ES-I3 (cell line): ENCODE measurements around the gene NR6A1.
A peak's percentile ranks its signal among the peaks of the same experiment; 100 is the strongest.

Experiments used
- H3K36me3 ChIP-seq: 2 replicates; pipeline ENCODE4 v1.6.1; 2013; ENCODE audit warnings: mild to moderate bottlenecking, low read length, control low read depth, moderate library complexity; ENCODE audit not compliant: insufficient read depth
- H3K4me1 ChIP-seq: 2 replicates; pipeline ENCODE4 v1.6.1; 2013; ENCODE audit warnings: mild to moderate bottlenecking, control low read depth, low read length; ENCODE audit not compliant: insufficient read depth
- H3K9ac ChIP-seq: 2 replicates; pipeline ENCODE4 v1.6.1; 2013; ENCODE audit warnings: low read depth, mild to moderate bottlenecking, low read length, moderate library complexity
- H3K9me3 ChIP-seq: 2 replicates; pipeline ENCODE4 v1.6.1; 2013; ENCODE audit warnings: mild to moderate bottlenecking, low read length, moderate library complexity; ENCODE audit not compliant: control insufficient read depth, insufficient read depth

The NR6A1 gene

GRCh38 chr9:124598048-124598447 lies 173.1 kb downstream of the NR6A1 start:
- no peaks in the 10 kb centered on the region for H3K36me3 ChIP-seq
- H3K9me3 ChIP-seq = no peaks in the 10 kb centered on the region
- H3K4me1 ChIP-seq = peaks cover 32% of the 10 kb centered on the region
- no peak overlapping the region for H3K9ac ChIP-seq

GRCh38 chr9:124596172-124596839 lies 174.8 kb downstream of the NR6A1 start:
- no peaks in the 10 kb centered on the region for H3K36me3 ChIP-seq
- H3K9ac ChIP-seq = no peak overlapping the region; the same call in 1 of the 2 replicates
- H3K4me1 ChIP-seq = peaks cover 50% of the 10 kb centered on the region
- H3K9me3 ChIP-seq = no peaks in the 10 kb centered on the region

DNA sequence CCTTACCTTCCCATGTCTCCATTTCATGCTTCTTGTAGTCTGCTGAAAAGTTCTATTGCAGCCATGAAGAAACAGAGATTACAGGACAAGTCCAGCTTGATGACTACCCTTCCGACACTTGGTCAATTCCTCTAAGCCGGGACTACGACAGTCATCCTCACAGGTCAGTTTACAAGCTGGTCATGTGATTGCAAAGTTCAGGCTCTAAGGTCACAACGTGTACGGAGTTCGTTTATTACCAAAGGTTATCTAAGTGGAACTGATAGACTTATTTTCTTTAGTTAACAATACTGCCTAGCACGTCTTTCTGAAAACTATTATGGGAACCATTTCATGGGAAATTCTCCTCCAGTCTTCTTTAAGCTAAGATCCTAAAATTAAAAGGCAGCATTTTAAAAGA lies 175.4 kb downstream of the NR6A1 start:
- Histone ChIP-seq H3K9me3 (no peaks in the 10 kb centered on the region), H3K9ac (peak overlapping the region; percentile 37), H3K36me3 (no peaks in the 10 kb centered on the region), H3K4me1 (peaks cover 56% of the 10 kb centered on the region)

DNA sequence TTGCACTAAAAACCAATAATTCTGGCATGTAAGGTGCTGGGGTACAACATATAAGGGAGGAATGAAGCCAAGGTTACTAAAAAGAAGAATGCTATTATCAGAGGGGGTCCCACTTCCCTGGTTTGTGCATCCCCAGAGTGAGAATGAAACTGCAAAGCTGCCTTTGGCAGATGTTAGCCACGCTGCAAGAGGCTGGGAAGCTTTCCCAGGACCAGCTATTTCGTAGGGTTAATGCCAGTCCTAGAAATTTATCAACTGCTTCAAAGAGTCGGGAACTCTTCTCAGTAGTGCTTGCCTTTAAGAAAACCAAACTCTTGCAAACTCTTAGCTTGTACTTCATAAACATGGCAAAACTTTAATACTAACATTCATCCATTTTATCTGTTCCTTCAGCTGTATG lies 176.4 kb downstream of the NR6A1 start:
- H3K36me3 ChIP-seq = no peaks in the 10 kb centered on the region
- H3K9me3 ChIP-seq = no peaks in the 10 kb centered on the region
- H3K4me1 ChIP-seq = peaks cover 64% of the 10 kb centered on the region
- peak overlapping the region; percentile 47 for H3K9ac ChIP-seq

DNA sequence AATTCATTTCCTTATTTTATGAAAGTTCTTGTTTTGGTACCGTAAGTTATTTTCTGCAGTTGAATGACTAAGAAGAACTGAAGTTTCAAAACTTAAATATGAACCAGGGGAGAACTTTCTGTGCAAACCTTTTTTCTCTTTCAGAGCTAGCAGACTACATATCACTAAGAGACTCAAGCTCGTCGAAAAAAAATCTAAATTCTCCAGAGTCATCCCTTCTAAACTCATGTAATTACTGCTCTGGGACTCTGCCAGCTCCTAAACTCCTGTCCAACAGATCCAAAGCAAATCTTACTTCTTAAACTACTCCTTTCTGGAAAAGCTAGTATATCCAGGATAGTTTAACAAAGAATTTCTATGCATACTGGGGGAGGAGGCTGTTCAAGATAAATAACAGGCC lies 176.9 kb downstream of the NR6A1 start:
- no peaks in the 10 kb centered on the region for H3K9me3 ChIP-seq
- H3K36me3 ChIP-seq = no peaks in the 10 kb centered on the region
- peak overlapping the region; percentile 47 for H3K9ac ChIP-seq
- H3K4me1 ChIP-seq = peaks cover 64% of the 10 kb centered on the region

DNA sequence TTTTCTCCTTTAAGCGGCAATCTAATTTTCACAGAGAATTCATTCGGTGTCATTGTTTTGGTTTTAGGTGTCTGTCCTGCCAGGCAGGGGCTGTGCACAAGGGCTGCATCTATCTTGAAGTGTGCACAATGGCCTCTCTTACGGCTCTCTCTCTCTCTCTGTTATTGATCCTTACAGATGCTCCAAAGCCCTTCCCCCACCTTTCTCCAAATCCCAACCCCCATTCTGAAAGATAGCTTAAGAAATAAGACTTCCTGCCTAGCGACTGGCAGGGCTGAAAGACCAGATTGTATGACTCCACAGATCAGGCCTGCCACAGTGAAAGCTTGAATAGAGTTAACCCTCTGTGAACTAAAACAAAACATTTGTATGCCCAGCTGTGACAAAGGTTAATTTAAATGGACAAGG lies 177.5 kb downstream of the NR6A1 start:
- peak overlapping the region; percentile 47 for H3K9ac ChIP-seq

GRCh38 chr9:124593200-124593599 lies 177.9 kb downstream of the NR6A1 start:
- H3K9me3 ChIP-seq = no peaks in the 10 kb centered on the region
- peak overlapping the region; percentile 47 for H3K9ac ChIP-seq
- H3K4me1 ChIP-seq = peaks cover 60% of the 10 kb centered on the region
- no peaks in the 10 kb centered on the region for H3K36me3 ChIP-seq

More for the DNA sequence above, 177.5 kb downstream of the NR6A1 start:
- H3K36me3 ChIP-seq = no peaks in the 10 kb centered on the region
- H3K4me1 ChIP-seq = peaks cover 62% of the 10 kb centered on the region
- H3K9me3 ChIP-seq = no peaks in the 10 kb centered on the region

DNA sequence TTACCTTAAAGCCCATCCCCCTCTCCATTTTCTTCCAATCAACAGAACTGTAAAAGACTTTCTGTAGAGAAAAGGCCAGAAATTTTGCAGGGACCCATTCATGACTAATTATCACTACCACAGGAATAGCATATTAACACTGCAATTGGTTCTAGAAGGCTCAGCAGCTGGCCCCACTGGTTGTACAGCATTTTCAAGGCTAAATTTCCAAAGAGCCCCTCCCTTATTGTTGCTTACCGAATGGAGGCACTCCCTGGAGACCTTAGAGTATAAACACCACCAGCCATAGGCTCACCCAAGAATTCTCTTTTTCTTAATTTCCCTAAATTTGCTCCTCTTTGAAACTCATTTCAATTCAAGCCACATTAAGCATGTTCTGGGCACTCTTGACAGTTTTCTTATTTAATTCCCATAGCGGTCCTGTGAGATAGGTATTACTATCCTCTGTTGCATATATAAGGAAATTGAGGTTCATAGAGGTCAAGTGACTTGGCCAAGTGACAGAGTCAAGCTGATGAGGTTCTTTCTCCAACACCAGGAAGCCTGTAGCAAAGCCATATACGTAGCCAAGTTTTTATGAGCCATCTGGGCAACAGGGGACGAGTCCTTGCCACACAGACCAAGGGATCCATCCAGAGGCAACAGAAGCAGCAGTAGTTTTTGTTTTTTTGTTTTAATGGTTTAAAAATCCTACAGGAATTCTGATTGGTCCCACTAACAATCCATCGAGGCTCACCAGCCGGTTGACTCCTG lies 180.0 kb downstream of the NR6A1 start:
- Histone ChIP-seq H3K4me1 (peaks cover 58% of the 10 kb centered on the region), H3K9ac (no peak overlapping the region), H3K9me3 (no peaks in the 10 kb centered on the region), H3K36me3 (no peaks in the 10 kb centered on the region)

DNA sequence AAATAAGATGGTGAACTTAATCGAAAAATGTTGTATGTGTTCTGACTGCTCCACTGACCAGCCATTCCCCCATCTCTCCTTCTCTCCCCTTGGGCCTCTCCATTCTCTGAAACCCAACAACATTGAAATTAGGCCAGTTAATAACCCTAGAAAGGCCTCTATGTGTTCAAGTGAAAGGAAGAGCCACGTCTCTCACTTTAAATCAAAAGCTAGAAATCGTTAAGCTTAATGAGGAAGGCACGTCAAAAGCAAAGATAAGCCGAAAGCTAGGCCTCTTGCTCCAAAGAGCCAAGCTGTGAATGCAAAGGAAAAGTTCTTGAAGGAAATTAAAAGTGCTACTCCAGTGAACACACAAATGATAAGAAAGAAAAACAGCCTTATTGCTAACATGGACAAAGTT lies 186.5 kb downstream of the NR6A1 start:
- Histone ChIP-seq H3K9me3 (no peaks in the 10 kb centered on the region; the same call in 1 of the 2 replicates), H3K36me3 (no peaks in the 10 kb centered on the region), H3K4me1 (peaks cover 8% of the 10 kb centered on the region), H3K9ac (no peak overlapping the region)

GRCh38 chr9:124583134-124583533 lies 188.0 kb downstream of the NR6A1 start:
- H3K9me3 ChIP-seq = no peaks in the 10 kb centered on the region; the same call in 1 of the 2 replicates
- peaks cover 8% of the 10 kb centered on the region for H3K4me1 ChIP-seq
- H3K9ac ChIP-seq = no peak overlapping the region
- no peaks in the 10 kb centered on the region for H3K36me3 ChIP-seq

- Histone ChIP-seq H3K36me3 (no peaks in the 10 kb centered on the region), H3K9ac (no peak overlapping the region), H3K9me3 (no peaks in the 10 kb centered on the region; the same call in 1 of the 2 replicates), H3K4me1 (no peaks in the 10 kb centered on the region)
Observed at GRCh38 chr9:124580186-124580585, 190.9 kb downstream of the NR6A1 start.

GRCh38 chr9:124576751-124577150 lies 194.4 kb downstream of the NR6A1 start:
- H3K9me3 ChIP-seq = no peaks in the 10 kb centered on the region; the same call in 1 of the 2 replicates
- no peaks in the 10 kb centered on the region for H3K36me3 ChIP-seq
- no peaks in the 10 kb centered on the region for H3K4me1 ChIP-seq
- H3K9ac ChIP-seq = no peak overlapping the region

DNA sequence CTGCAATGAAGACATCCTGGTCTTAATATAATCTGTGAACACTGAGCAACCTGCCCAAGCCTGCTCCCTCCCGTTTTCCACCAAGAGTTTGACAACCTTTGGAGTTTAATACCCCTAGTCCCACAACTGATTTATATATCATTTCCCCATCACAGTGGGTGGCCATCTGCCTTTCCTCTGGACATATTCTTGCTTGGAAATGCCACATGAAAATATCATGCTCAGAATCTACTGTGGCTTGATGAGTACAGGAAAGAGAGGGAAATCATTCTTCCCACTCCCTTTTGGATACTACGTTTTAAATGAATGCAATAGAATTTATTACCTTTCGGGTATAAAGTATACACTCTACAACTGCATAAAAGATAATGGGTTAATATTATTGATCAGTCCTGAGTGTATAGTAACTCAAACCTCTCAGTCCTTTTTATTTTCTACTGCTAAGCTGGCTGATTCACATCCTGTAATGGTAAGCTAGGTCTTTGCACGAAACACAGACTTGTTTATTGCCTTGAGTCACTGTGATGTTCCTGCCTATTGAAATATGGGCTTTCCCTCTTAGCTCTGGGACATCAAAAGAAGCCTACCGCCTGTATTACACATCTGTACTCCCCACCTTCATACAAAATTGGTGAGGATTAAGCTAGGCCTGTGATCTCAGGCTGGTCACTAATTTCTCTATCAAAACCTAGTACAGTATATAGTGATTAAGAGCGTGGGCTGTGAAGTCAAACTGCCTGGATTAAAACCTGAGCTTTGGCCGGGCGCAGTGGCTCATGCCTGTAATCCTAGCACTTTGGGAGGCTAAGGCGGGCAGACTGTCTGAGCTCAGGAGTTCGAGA lies 196.4 kb downstream of the NR6A1 start:
- Histone ChIP-seq H3K9me3 (no peaks in the 10 kb centered on the region), H3K36me3 (no peaks in the 10 kb centered on the region), H3K9ac (no peak overlapping the region), H3K4me1 (peaks cover 15% of the 10 kb centered on the region)

DNA sequence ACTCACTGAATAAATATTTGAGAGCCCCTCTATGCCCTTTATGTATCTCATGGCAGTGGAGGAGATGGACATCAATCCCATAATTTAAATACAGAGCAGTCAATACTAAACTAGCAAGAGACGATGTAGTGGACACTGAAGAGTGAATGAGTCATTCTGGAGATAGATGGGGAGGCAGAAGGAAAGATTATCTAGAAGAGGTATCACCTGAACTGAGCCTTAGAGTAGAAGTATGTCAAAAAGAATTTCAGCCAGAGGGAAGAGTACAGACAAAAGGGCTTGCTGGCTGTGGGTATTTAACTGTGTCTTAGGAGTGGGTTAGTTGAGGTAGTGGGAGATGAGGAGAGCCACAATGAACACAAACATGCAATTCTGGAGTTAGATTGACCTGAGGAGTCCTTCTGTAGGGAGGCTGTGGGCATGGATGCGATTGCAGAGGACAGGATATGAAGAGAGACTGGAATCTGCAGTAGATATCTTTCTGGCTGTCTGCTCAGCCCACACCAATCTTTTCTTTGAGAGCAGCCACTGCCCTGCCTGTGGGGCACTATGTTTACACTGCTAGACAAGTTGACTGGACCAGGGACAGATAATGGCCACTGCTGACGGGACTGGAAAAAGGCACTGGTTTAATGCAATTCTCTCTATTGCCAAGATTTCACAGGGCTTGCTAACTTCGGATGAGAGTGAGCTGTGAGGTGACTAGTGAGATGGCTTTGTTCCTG lies 200.0 kb downstream of the NR6A1 start:
- H3K4me1 ChIP-seq = peaks cover 24% of the 10 kb centered on the region

More for the DNA sequence above, 200.0 kb downstream of the NR6A1 start:
- Histone ChIP-seq H3K9me3 (no peaks in the 10 kb centered on the region), H3K9ac (no peak overlapping the region), H3K36me3 (no peaks in the 10 kb centered on the region)
